ENCODE results near the gene DSCAML1. TPM values are rescaled to one million over a fixed set of nuclear protein-coding genes. Genes with fewer than 3 reads are reported as not detected.

DSCAML1 gene
- total RNA-seq, 1 experiment from 2014 or later: not detected

DNA sequence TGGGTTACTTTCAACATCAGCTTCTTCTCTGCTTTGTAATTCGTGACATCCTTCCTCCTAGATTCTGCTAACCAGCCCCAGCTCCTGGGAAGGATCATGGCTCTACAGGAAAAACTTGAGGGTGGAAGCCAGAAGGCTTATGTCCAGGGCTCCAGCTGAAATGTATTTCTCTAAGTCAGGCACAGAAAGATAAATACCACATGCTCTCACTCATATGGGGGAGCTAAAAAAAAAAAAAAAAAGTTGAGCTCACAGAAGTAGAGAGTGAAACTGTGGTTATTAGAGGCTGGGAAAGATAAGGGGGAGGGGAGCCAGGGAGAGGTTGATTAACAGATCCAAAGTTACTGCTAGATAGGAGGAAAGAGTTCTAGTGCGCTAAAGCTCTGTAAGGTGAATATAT is 74.9 kb downstream of the DSCAML1 start:
- DNase-seq (ENCODE audit: low read depth): no peak

DNA sequence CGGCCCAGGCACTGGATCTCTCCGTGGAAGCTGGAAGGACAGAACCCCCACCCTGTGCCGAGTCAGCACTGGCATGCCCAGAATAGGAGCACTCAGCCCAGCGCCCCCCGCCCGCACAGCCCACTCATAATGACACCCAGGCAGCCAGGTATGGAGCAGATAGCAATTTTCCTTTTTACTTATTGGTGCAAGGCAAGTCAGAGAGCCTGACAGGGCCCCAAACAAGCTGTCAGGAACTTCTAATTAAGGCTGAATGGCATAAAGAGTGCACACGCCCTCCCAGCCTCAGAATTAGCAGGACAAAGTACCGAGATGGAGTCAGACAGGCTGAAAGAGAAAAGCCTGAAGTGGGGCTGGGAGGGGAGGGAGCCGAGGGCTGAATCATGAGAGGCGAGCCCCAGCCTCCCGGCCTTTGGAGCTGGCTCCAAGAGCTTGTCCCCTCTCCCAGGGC is 76.9 kb downstream of the DSCAML1 start:
- no peak for DNase-seq (ENCODE audit: low read depth)

DNA sequence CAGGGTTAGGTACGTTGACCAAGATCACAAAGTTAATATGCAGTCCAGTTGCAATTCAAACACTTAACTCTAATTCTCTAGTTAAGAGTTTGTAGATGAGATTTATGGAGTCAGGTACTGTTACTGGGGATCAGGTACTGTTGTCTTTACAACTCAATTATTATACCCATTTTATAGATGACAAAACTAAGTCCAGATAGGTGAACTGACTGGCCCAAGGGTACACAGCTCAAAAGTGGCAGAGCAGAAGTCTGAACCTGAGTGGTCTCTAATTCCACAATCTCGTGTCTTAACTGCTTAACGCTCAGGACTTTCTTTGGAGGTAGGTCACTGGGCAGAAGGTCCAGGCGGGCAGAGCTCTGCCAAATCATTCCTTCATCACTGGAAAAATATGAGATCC is 77.5 kb downstream of the DSCAML1 start:
- DNase-seq (ENCODE audit: low read depth): no peak

DNA sequence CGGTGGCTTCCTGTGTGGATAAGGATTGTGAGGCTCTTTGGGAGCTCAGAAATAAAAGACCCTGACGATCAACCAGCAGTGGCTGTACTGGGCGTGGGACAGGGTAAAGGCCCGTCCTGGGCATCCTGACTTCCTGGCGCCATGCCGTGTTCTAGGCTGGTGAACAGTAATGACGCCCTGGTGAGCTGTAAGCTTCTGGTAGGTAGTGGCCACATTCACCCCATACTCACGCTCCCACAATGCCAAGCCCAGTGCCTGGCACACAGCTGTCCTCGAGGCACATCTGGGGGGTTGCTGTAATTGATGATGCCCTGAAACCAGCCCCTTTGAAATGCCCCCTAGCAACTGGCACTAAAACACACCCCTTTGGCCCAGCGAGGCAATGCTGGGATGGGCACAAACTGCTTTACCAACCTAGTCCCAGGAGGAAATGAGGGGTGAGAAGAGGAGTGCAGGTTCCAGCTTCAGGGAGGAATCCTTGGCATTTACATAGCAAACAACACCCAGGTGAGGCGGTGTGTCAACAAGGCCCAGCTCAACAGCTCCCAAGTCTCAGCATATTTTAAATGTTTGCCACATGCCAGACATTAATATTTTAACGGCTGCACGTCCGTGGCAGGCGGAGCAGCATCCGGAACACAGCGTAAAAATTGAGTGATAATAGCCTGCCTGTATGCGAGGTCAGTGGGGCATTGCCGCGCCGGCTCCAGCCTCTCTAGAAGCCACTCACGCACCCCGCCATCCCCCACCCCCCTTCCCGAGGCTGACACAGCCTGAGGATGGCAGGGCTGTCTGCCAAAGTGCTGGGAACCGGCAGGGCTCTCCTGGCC is 79.3 kb downstream of the DSCAML1 start:
- DNase-seq (ENCODE audit: low read depth): peak; percentile 35

DNA sequence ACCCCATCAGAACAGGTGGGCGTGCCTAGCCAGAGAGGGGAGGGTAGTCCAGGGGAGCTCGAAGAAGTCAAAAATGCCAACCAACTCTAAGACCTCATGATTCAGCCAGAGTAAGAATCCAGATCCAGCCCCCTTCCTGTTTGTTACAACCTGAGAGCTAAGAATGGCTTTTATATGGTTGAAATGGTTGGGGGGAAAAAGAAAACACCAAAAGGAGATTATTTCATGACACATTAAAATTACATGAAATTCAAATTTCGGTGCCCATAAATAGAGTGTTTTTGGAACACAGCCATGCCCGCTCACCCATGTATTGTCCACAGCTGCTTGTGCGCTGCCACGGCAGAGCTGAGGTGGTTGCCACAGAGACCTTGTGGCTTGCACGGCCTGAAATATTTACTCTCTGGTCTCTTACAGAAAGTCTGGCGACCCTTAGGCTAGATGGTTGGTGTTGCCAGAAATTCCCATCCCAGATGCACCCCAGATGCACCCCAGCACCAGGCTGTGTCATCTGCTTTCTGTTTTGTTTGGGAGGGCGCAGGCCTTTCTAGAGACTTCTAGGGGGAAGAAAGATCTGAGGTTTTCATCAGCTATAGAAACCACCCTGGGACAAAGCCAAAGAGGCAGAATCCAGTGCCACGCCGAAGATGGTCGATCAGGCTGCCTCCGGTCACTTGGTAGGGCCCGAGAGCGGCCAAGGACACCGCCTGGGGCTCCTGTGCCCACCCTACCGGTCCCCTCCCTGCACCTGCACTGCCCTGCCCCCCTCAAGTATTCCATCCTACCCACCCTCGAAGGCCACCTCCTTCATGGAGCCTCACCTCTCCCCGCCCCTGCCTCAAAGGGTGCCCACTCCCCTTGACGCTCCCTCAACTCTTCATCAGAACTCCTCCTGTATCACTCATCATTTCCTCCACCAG is 80.2 kb downstream of the DSCAML1 start:
- no peak for DNase-seq (ENCODE audit: low read depth)

DNA sequence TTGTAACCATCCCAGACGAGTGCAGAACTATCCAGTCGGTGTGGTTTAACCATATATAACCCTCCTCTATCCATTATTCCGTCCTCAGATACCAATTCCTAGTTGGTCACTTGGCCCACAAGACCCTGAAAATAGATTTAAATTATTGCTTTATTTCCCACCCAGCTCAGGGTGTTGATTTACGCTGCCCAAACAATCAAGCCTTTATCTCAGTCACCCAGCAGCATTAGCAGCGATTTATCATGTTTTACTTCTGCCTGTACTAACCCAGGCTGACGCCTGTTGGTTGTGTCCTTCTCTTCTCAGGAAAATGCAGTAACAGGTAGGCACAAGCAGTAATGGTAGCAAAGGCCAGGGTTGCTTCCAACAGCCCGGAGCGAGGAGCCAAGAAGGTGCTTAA is 81.2 kb downstream of the DSCAML1 start:
- no peak for DNase-seq (ENCODE audit: low read depth)

DNA sequence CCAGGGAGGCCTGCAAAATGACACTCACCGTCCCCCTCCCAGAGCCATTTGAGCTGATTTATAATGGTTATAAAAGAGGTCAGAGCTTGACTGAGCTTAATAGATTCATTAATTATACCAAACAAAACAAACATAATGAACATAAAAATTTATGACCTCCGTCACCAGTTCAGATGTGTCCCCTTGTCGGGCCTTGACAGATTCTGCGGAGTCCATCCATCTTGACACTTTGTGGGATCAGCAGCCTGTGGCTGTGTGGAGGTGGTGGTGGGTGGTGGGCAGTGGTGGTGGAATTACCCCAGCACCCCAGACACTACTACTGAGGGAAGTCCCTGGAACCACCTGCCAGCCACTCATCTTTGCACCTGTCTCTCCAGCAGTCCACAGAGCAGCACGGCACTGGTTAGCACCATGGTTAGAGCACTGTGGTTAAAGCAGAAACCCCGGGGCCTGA is 83.5 kb downstream of the DSCAML1 start:
- DNase-seq (ENCODE audit: low read depth): no peak

DNA sequence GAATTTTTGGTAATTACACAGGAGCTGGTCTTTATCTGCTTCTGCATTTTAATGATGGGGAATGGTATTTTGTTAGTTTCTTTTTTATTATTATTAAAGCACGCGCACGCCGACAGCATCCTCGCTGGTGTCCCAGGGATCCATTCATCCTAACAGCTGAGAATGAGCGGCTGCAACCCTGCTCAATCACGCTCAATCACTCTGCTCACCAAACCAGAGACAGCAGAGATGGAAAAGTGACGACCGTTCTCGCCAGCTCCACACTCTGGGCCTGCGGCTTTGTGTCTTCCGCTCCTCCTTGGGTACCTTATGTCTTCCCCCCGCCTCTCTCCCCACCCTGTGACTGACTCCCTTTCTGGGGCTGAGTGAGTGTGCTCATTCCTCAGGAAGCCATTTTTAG is 84.5 kb downstream of the DSCAML1 start:
- no peak for DNase-seq (ENCODE audit: low read depth)

DNA sequence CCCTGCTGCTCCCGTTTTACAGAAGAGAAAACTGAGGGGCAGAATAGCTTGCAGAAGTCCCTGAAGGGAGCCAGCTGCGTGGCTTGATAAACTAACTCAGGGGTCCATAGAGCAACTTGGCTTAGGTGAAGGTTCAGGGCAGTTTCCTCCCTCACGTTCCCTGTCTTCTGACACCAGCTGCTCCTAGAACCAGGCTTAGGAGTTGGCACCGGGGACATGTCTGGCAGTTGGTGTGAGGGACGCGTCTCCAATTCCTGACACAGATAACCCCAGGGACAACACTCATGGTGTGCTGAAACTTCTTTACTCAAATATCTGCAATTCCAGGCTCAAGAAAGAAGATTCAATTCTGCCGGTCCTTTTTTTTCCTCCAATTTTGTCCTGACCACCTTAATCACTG is 85.7 kb downstream of the DSCAML1 start:
- DNase-seq (ENCODE audit: low read depth): no peak

DNA sequence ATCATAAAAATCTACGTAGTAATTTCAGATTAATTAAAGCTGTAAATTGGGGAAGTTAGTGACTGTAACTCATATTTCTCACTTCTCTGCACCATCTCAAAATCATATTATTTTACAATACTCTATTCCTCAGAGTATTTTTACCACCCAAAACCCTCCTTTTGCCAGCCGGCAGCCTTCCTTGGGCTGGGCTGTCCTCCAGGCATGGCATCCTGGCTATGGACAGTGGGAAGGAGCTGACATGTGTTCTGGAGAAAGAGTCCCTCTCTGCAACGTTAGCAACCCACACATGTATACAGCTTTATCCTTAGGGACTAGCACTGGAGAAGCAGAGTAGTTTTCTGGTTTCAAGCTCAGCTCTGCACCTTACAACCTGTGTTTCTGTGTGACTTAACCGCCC is 86.8 kb downstream of the DSCAML1 start:
- DNase-seq (ENCODE audit: low read depth): no peak

DNA sequence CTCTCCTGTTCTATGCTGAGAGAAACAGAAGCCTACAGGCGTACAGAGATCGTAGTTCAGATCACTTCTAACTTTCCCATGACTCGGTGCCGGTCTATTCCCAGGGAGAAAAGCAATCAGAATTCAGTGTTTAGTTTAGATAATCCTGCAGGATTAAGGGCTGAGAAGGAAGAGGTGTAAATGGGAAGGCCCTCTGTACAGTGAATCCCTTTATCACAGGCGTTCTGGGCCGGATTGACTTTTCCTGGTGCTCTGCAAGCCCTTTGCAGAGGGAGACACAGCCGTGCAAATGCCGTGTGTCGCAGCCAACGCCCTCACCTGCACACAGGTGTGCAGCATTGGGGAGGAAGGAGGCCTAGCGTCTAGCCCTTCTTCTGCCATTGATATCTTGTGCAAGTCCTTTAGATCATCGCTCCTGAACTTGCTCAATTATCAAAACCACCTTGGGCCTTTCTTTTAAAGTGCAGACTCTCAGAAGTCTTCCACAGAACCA is 90.6 kb downstream of the DSCAML1 start:
- DNase-seq (ENCODE audit: low read depth): no peak

DNA sequence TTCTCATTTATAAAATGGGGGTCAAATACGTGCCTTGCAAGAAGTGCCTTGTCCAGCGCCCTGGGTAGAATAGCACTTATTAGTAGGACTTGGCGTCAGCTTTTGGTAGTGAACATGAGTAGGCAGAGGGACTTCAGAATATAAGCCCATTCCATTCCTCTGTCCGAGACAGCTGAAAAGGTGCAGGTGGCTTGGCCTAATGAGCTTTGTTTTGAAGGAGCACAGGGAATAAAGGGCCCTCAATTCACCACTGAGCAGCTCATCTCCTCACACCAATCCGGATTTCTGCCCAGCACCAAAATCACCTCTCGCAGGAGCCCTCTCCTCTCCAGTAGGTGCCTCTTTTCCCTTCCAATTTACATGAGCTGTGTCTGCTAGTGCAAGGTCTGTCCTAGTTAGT is 91.2 kb downstream of the DSCAML1 start:
- no peak for DNase-seq (ENCODE audit: low read depth)

DNA sequence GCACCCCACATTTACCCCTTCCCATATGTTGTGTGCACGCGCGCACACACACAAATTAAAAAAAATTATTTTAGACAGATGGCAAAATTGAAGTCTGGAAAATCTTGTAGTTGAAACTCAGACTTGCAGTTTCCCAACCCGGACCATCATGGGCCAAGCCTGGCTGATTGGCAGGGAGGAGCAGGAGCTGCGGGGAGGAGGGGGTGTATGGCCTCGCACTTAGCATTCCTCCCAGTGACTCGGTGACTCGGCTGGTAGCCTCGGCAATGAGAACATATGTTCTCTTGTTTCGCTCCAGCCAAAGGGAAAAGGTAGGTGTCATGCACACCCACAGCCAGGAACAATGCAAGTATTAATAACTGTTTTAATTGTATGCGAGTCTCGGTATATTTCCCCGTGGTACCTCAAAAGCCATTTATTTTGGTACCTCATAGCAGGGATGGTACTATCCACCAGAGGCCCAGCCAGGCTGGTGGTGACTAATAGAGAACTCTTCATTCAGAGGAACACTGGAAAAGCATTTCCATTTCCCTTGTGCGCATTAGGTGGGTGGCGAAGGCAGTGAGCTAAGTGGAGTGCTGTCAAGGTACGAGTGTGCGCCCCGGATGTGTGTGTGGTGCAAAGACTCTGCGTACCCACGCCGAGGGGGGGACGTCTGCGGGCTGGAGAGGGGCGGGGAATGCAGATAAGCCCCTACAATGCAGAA is 92.5 kb downstream of the DSCAML1 start:
- peak; percentile 31 for DNase-seq (ENCODE audit: low read depth)

DNA sequence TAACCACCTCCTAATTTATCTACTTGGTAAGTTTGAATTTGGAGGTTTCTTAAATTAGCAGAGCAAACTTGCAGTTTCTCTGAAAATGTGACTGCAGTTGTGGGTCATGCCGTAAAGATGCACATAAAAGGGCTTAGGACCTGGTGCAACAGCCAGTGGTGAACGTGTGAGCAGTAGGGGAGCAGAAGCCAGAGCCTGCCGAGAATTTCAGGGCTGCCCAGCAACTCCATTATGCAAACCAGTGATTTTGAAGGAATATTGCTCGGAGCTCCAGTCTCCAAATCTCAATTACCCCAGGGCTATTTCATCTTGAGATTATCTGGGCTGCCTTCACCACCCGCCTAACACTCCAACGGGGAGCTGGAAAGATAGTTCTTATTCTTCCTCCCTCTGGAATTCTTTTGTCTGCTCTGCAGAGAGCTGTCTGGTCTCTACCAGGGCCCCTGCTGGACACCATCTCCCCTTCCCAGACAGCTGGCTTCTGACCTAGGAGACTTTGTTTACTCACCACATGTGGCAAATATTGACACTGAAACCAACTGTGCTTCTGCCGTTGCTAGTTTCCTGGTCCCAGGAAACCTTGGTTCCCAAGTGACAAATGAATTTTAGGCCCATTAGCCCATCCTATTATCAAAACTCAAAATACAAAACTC is 93.9 kb downstream of the DSCAML1 start:
- no peak for DNase-seq (ENCODE audit: low read depth)

DNA sequence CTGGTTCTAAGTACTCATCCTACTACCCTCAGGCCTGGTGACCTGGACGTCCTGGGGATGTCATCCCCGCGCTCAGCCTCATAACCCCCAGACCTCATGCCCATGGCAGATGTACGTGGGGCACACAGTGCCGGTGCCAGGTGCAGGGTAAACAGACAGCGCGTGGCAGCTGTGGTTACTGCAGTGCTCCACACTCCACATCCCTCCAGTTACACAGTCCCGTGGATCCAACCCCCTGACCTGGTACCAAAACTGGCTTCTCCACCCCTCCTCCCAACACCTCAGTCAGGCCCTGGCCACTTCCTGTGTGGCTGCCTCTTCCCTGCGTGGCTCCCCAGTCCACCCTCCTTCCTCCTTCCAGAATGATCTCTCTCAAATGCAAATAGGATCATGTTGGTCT is 95.2 kb downstream of the DSCAML1 start:
- DNase-seq (ENCODE audit: low read depth): no peak

DNA sequence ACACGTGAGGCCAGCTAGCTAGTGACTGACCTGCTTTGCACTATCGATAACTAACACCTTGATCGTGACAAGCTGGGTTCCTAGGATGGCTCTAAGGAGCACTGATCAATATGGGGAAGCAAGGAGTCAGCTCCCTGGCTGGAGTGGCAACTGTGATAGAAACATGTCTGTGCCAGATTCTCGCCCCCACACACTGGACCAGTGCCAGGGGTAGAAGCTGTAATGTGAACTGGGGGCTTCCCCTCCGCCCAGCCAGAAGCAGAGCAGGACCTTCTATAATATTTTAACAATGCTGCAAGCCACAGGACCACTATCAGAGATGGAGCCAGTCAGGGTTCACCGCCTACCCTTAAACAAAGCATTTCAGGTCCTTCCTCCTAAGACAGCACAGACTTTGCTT is 96.5 kb downstream of the DSCAML1 start:
- DNase-seq (ENCODE audit: low read depth): peak; percentile 44

DNA sequence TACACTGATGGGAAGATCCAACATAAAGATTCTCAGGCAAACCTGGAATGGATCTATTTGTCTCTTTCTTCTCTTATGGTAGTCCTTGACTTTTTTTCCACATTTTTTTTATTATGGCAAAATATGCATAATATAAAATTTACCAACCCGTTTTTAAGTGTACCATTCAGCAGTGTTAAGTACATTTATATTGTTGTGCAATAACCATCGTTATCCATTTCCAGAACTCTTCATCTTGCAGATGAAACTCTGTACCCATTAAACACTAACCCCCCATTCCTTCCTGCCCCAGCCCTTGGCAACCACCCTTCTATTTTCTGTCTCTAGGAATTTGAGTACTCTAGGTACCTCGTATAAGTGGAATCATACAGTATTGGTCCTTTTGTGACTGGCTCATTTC is 99.7 kb downstream of the DSCAML1 start:
- DNase-seq (ENCODE audit: low read depth): no peak

DNA sequence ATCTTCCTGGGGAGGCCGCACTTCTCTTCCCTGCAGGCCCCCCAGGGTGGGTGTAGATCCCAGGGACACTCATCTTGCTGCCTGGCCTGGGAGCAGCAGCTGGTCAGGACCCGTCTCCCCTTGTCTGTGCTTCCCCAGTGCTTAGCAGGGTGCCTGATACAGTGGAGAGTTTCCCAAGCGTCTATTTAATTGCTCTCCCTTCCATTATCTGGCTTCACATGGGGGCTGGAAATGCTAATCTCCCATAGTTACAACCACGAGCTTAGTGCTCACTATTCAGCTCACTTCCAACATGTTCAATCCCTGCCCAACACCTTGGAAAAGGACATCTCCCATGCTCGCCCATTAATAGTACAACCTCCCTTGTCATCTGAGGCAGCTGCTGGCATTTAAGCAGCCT is 100.5 kb downstream of the DSCAML1 start:
- no peak for DNase-seq (ENCODE audit: low read depth)

DNA sequence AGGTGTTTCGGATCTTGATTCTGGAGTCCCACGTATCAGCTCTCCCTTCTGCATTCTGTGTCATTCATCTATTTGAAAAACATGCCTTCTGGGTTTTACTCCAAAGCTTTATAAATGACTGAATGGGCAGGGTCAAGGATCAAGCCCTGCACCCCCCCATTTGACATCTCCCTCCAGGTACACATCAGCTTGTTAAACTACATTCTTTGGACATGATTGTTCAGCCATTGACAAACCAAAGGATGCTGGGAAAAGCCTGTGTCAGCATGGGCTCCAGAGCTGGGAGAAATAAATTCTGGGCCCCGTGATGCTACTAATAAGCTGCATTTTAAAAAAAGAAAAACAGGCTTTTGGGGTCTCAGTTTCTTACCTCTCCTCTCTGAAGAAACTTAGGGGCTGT is 103.7 kb downstream of the DSCAML1 start:
- DNase-seq (ENCODE audit: low read depth): no peak

DNA sequence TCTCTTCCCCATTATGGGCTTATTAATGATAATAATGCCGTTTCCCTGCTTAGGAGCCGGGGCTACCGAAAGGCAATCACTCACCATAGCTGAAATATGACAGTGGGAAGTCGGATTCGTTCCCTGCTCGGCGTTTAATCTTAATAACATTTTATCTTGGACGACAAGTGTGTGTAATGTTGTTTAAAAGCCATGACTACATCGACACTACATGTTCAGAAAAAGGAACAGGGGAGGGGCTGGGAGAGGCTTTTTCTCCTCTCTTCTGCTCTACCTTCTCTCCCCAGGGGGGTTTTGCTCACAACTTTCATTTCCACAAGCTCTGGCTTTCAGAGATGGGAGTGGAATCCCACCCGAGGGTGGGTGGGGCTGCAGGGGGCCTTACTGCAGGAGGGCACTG is 105.5 kb downstream of the DSCAML1 start:
- peak; percentile 83 for DNase-seq (ENCODE audit: low read depth)

DNA sequence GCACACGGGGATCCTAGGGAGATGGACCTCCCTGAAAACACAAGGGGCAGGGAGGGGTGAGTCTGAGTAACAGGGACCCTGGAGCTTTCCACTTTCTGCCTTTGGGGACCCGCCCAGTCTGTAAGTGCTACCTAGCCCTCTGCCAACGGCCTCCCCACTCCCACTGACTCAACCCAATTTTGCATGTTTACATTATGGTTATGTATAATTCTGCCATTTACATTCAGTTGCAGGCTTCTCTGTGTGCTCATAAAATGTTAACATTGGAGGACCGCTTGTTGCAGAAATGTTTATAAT is 105.8 kb downstream of the DSCAML1 start:
- DNase-seq (ENCODE audit: low read depth): peak; percentile 82
